OCI-LY3 (cell line): ENCODE results near the gene SULT4A1.

Source experiments
- H2AFZ ChIP-seq: fragments of 200-600, 300-600 bp; shearing (Covaris generic); 2 replicates; pipeline ENCODE4 v1.6.0; 2014; ENCODE audit warnings: antibody characterized with exemption, low read depth, low read length
- H3K27ac ChIP-seq: fragments of 200-600, 300-600 bp; sonication (generic); 2 replicates; pipeline ENCODE4 v1.5.1; 2014; ENCODE audit warnings: mild to moderate bottlenecking, low read length, moderate library complexity, mixed read lengths
- H3K27me3 ChIP-seq: fragments of 200-600, 300-600 bp; sonication (generic); 2 replicates; pipeline ENCODE4 v1.6.1; 2014; ENCODE audit warnings: low read depth, low read length, mixed read lengths
- H3K36me3 ChIP-seq: fragments of 200-600, 300-600 bp; sonication (generic); replicated peaks from 2 replicates; pipeline ENCODE3; 2014; ENCODE audit warnings: low read depth, low read length, mixed read lengths
- H3K4me1 ChIP-seq: fragments of 300-600, 200-600 bp; sonication (generic); 2 replicates; pipeline ENCODE4 v1.6.1; 2014; ENCODE audit warnings: low read length, mixed read lengths
- H3K4me2 ChIP-seq: fragments of 200-600, 300-600 bp; sonication (generic); 2 replicates; pipeline ENCODE4 v1.6.1; 2014; ENCODE audit warnings: low read length, mixed read lengths
- H3K4me3 ChIP-seq: fragments of 300-600, 200-600 bp; sonication (generic); 2 replicates; pipeline ENCODE4 v1.5.1; 2014; ENCODE audit warnings: antibody characterized with exemption, mild to moderate bottlenecking, low read length, moderate library complexity
- H3K79me2 ChIP-seq: fragments of 300-600, 200-600 bp; shearing (Covaris generic); 2 replicates; pipeline ENCODE4 v1.6.1; 2014; ENCODE audit warnings: mild to moderate bottlenecking, low read length, mixed read lengths
- H3K9ac ChIP-seq: fragments of 300-600, 200-600 bp; shearing (Covaris generic); 2 replicates; pipeline ENCODE4 v1.6.0; 2014; ENCODE audit warnings: mild to moderate bottlenecking, low read length, moderate library complexity
- H3K9me3 ChIP-seq: fragments of 200-600, 300-600 bp; shearing (Covaris generic); 2 replicates; pipeline ENCODE4 v1.6.1; 2014; ENCODE audit warnings: low read length, mixed read lengths; ENCODE audit not compliant: insufficient read depth
- H4K20me1 ChIP-seq: fragments of 200-600, 300-600 bp; sonication (generic); 2 replicates; pipeline ENCODE4 v1.6.1; 2016; ENCODE audit warnings: low read length, mixed read lengths; ENCODE audit not compliant: insufficient read depth
- CTCF ChIP-seq: fragments of 200-600, 300-600 bp; sonication (generic); IDR thresholded peaks from 2 replicates; pipeline ENCODE4 v1.5.1; 2014; ENCODE audit warnings: antibody characterized with exemption, low read length, low read depth
- EZH2phosphoT487 ChIP-seq: fragments of 200-600 bp; shearing (Covaris generic); IDR thresholded peaks from 2 replicates; pipeline ENCODE4 v1.6.1; 2018; ENCODE audit warnings: antibody characterized with exemption, mixed run types, low read depth

Gene SULT4A1

GRCh38 chr22:43839781-43840180 lies 22.5 kb downstream of the SULT4A1 start:
- Histone ChIP-seq H3K4me3 (no peak overlapping the region), H3K79me2 (no peaks in the 10 kb centered on the region), H3K27ac (no peak overlapping the region), H3K9me3 (no peaks in the 10 kb centered on the region), H3K4me1 (no peaks in the 10 kb centered on the region), H3K36me3 (no peaks in the 10 kb centered on the region), H3K4me2 (no peak overlapping the region), H3K27me3 (no peaks in the 10 kb centered on the region), H2AFZ (no peak overlapping the region), H3K9ac (no peak overlapping the region), H4K20me1 (no peaks in the 10 kb centered on the region)
- no peak for TF ChIP-seq EZH2phosphoT487
- no peak for TF ChIP-seq CTCF

DNA sequence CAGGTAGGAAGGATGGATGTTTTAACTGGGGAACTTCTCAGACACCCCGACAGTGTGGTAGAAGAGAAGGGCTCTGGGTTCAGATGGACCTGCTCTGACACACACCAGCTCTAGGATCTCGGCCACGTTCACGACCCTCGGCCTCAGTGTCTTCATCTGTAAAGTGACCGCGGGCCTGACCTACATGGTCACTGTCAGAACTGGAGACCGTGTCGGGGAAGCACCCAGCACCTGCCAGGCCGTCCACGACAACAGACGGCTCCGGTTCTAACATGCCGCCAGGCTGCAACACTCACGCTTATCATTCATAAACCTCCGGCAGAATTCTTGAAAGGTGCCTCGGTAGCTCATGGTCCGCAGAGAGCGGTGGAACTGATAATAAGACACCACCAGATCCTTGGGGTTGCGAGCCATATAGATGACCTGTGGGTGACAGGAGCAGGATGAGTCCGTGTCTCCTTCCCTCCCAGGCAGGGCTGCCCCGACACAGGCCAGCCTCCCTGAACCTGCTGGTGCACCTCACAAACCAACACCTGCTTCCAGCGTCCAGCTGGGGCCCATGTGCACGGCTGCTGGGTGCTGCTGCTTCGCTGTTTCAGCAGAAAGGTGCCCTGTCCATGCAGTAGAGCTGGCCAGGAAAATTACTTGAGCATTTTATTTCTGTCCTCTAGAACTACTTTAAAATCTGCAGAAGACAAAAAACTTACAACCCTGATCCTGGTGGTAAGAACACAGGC lies 23.6 kb downstream of the SULT4A1 start:
- Histone ChIP-seq H3K4me2 (no peak overlapping the region), H2AFZ (no peak overlapping the region), H3K9ac (no peak overlapping the region), H3K27ac (no peak overlapping the region), H3K27me3 (no peaks in the 10 kb centered on the region), H3K36me3 (no peaks in the 10 kb centered on the region), H3K4me1 (no peaks in the 10 kb centered on the region), H3K4me3 (no peak overlapping the region), H4K20me1 (no peaks in the 10 kb centered on the region), H3K79me2 (no peaks in the 10 kb centered on the region), H3K9me3 (no peaks in the 10 kb centered on the region)
- no peak for TF ChIP-seq CTCF
- TF ChIP-seq EZH2phosphoT487: no peak

GRCh38 chr22:43838161-43838560 lies 24.2 kb downstream of the SULT4A1 start:
- no peaks in the 10 kb centered on the region for H3K9me3 ChIP-seq
- no peak overlapping the region for H3K4me2 ChIP-seq

GRCh38 chr22:43837666-43838065 lies 24.6 kb downstream of the SULT4A1 start:
- no peaks in the 10 kb centered on the region for H3K27me3 ChIP-seq
- no peak overlapping the region for H3K27ac ChIP-seq
- no peak overlapping the region for H3K4me3 ChIP-seq
- no peaks in the 10 kb centered on the region for H3K36me3 ChIP-seq
- no peak overlapping the region for H3K4me2 ChIP-seq
- TF ChIP-seq EZH2phosphoT487: no peak
- no peak for TF ChIP-seq CTCF
- H3K9ac ChIP-seq: no peak overlapping the region
- no peaks in the 10 kb centered on the region for H3K9me3 ChIP-seq
- H4K20me1 ChIP-seq: no peaks in the 10 kb centered on the region
- H3K4me1 ChIP-seq: no peaks in the 10 kb centered on the region
- no peaks in the 10 kb centered on the region for H3K79me2 ChIP-seq
- no peak overlapping the region for H2AFZ ChIP-seq

More at GRCh38 chr22:43838161-43838560, 24.2 kb downstream of the SULT4A1 start:
- Histone ChIP-seq H3K79me2 (no peaks in the 10 kb centered on the region), H3K27ac (no peak overlapping the region), H3K9ac (no peak overlapping the region), H3K4me1 (no peaks in the 10 kb centered on the region), H4K20me1 (no peaks in the 10 kb centered on the region), H3K27me3 (no peaks in the 10 kb centered on the region), H2AFZ (no peak overlapping the region), H3K36me3 (no peaks in the 10 kb centered on the region), H3K4me3 (no peak overlapping the region)
- TF ChIP-seq CTCF (no peak), EZH2phosphoT487 (no peak)
